Measurements from ENCODE around the gene HCK.

Gene HCK

DNA sequence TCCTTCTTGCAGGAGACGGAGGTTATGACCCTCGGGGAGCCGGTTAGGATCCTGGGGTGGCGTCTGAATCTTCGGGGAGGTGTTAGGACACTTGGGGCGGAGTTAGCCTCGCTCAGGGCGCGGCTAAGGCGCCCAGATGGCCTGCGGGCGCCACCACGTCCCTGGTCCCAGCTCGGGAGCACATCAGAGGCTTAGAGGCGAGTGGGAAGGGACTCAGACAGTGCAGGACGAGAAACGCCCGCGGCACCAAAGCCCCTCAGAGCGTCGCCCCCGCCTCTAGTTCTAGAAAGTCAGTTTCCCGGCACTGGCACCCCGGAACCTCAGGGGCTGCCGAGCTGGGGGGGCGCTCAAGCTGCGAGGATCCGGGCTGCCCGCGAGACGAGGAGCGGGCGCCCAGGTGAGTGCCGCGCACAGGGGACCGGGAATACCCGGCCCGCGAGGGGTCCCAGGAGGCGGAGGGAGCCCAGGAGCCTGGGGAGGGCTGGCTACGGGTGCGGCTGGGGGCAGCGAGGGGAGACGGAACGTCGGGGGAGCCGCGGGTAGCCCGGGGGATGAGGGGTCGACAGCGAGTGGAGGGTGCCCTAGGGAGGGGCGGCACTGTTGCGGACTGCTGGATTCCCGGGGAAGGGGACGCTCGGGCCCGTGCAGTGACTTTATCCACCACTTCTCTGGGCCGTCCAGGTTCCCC, at the start of gene HCK:
Gene HCK, plus strand, starts transcription at position 153 of the 688 bp plus-strand sequence.
- no peak for DNase-seq

DNA sequence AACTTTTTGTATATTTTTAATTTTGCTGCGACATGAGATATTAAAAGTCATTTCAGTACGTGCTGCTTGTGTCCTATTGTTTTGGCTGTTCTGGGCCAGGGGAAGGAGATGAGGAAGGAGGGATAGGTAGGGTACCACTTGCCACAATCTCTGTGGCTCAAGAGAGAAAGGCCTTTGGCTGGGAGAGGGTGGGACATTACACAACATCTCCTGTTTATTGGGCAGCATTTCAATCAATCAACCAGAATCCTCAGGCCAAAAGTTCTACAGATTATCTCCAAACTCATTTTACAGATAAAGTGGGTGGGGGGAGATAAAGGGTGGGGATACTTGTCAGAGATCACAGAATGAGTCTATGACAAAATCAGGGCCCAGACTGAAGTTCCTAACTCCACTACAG, 48.7 kb upstream of the HCK start:
- DNase-seq: no peak

DNA sequence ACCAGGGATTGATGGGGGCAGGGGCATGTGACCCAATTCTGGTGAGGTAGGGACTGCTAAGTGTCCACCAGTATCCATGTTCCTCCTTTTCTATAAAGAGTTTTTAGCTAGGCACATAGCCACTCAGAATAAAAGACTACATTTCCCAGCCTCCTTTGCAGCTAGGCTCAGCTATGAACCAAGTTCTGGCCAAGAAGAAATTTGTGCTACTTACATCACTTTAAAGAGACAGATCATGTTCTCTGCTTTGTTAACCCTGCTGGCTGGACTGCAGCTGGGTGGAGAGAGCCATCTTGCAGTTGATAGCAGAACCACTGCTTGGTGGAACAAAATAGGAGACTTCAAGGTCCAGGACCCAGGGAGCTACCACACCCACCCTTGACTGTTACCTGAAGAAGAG, 47.1 kb upstream of the HCK start:
- DNase-seq: no peak

DNA sequence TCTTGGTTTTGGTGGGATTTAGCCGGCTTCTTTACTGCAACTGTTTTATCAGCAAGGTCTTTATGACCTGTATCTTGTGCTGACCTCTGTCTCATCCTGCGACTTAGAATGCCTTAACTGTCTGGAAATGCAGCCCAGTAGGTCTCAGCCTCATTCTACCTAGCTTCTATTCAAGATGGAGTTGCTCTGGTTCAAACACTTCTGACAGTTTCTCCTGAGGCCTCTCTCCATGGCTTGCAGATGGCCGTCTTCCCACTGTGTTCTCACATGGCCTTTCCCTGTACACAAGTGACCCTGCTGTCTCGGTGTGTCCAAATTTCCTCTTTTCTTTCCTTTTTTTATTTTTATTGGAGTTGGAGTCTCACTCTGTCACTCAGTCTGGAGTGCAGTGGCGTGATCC, 46.0 kb upstream of the HCK start:
- no peak for DNase-seq

DNA sequence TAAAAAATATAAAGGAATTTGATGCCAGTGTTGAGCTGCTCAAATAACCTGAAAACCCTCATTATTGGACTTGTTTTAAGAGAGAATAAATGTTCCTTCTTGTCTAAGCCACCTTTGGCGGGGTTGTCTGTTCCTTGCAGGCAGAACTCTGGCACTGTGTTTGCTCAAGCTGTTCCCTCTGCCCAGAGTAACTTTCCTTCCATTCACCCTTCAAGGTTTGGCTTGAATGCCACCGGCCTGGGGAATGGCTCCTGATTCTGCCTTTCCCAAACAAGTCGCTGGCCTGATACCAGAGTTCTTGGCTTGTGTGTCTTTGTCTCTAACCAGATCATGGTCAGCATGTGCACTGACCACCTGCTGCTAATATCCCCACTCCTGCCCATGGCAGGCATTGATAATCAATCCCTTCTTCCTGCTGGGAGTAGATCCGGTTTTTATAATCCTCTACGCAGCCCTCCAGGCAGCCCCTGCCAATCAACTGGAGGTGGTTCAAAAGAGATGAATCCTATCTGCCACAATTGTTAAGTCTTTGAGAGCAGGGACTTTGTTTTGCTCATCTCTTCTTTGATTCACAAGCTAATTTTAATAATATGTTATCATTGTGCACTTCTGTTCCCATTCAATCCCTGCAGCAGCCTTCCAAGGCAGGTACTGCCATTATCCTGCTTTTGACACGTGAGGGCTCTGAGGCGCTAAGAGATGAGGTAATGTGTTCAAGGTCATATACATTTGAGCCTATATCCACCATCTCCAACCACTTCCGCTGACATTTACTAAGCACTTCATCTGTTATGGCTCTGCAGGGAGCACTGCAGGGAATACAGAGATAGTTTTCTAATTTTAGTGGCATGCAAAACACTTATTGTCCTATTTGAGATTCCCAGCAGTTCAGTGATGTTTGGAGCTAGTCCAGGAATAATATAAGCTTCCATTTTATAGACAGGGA, 44.9 kb upstream of the HCK start:
- DNase-seq: no peak

DNA sequence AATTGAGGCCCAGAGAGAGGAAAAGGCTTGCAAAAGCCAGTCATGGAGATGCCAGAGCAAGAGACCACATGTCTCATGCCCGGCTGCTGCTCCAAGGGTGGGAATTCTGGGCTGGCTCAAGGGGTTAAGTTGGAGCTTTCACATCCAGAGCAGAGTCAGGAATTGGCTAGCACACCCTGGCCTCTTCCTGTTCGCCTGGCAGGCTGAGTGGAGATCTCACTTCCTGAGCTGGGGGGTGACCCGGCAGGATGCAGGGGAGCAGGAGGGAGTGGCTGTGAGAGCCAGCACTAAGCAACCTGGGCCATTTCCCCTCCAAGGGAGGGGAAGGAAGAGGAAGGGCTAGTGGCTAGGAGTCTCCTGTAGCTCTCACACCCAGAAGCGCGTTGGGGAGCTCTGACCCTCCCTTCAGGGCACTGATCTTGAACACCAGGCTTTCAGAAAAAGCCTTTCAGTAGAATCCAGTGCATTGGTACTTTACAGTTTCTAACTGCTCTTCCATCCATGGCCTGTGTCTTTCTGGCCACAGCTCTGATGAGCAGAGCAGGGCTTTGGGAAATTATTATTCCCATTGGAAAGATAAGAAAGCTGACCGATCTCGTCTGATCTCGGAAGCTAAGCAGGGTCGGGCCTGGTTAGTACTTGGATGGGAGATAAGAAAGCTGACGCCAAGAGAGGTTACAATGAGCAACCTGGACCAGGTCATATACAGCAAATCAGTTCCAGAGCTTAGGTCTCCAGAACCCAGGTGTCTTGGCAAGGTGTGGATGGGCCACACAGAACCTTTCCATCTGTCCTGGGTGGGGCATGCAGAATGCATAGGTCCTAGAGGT, 44.0 kb upstream of the HCK start:
- no peak for DNase-seq

DNA sequence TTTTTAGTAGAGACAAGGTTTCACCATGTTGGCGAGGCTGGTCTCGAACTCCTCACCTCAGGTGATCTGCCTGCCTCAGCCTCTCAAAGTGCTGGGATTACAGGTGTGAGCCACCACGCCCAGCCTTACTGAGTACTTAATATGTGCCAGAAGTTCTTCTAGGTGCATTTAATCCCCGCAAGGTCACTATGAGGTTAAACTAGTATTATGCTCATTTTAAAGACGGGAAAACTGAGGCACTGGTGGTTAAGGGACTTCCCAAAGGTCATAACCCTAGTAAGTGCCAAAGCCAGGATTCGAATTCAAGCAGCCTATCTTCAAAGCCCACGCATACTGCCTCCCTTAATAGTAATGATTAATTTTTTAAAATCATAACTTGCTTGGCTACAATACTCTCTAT, 42.5 kb upstream of the HCK start:
- no peak for DNase-seq

DNA sequence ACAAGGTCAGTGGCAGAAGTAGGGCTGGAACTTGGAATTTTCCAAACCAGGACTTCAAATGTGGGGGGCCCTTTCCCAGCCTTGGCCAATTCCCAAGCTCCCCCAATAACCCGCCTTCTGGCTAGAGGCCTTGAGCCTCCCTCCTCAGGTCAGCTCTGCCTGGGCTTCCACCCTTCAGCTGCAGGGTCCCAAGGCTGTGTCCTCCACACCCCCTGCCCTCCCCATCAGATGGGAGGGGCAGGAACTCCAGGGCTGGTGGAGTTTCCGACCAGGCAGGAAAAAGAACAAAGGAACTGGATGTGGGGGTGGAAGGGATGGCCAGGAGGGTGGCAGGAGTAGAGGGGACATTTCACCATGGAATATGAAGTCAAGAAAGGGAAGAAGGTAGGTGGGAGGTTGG, 41.9 kb upstream of the HCK start, which contains the start of gene CCM2L:
Gene CCM2L, plus strand, starts transcription at position 338 of the 400 bp plus-strand sequence. Its CDS starts 17 bp downstream, at position 355.
- DNase-seq: no peak

DNA sequence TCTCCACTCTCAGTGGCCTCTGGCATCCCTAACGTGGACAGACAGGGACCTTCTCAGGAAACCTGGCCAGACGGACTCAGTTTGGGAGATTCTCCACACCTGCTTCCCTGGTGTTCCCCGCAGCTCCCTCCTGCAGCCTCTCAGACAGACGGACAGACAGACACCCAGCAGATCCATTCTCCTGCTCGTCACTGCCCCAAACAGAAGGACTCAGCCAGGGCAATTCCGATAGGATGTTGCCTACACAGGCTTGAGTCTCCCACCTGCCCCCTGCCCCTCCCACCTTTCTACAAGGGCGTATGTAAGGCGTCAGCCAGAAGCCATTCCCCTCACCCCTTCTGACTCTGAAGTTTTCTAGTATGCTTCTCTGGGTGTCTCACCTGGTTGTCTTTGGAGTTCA, 41.4 kb upstream of the HCK start:
- no peak for DNase-seq

DNA sequence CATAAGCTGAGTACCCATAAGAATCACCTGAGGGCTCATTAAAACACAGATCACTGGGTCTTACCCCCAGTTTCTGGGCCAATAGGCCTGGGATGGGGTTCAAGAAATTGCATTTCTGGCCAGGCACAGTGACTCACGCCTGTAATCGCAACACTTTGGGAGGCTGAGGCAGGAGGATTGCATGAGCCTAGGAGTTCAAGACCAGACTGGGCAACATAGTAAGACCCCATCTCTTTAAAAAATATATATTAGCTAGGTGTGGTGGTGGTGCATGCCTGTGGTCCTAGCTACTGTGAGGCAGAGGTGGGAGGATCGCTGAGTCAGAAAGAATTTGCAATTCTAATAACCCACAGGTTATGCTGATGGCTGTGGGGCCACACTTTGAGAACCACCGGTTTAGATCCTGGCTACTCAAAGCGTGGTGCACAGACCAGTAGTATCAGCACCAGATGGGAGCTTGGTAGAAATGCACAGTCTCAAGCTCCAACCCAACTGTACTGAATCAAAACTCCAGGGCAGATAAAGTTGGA, 39.8 kb upstream of the HCK start:
- DNase-seq: no peak

DNA sequence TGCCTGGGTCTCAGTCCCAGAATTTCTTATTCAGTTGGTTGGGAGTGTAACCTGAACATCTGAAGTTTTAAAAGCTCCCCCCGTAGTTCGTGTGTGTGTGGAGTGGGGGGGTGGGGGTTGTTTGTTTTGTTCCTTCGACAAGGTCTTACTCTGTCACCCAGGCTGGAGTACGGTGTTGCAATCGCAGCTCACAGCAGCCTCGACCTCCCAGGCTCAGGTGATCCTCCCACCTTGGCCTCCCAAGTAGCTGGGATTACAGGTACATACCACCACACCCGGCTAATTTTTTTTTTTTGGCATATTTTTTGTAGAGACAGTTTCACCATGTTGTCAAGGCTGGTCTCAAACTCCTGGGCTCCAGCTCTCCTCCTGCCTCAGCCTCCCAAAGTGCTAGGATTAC, 38.7 kb upstream of the HCK start:
- no peak for DNase-seq

DNA sequence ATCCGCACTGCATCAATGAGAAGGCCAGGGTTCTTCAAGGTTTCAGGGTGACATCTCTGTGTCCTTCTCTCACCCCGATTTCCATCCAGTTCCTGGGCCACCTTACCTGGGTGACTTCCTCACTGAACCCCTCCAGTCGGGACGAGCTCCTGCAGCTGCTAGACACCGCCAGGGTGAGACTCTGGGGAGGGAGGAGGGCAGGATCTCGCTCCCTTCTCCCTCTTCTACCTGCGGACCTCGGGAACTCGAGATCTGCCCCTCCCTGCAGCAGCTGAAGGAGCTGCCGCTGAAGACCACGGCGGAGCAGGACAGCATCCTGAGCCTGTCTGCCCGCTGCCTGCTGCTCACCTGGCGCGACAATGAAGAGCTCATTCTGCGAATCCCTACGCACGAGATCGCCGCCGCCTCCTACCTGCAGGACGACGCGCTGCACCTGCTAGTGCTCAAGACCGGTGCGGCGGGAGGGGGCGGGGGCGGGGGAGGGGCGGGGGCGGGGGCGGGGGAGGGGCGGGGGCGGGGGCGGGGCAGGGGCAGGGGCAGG, 34.3 kb upstream of the HCK start:
- peak; percentile 26 for DNase-seq

DNA sequence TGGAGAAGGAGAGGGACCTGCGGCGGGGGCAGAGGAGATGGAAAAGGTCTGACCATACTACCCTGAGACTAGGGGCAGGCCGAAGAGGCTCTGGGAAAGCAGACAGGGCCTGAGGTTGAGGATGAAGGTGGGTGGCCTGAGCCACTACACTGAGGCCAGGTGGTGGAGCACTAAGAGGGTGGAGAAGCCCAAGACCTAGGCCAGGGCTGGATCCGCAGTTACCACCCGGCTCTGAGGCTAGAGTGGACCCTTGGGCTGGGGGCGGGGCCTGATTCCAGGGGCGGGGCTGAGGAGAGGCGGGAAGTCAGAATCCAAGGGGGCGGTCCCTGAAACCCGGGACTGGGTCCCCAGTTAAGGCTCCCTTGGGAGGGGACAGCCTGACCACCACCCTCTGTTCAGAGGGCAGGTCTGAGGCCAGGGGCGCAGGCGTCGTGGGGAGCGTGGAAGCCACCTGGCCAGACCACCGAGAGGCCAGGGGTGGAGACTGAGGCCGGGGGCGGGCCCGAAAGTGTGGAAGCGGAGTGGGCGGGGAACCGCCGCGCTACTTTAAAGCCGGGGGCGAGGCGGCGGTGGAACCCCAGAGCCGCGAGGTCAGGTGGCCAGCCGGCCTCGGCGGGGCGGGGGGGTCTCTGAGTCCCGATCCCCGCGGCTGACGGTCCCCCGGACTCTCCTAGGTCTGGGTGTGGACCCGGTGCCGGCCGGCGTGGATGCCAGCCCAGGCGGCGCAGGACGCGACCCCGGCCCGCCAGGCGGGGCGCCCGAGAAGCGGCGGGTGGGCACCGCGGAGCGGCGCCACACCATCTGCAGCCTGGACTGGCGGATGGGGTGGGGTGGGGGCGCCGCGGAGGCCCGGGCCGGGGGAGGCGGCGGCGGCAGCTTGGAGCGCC, 33.5 kb upstream of the HCK start:
- peak; percentile 29 for DNase-seq

DNA sequence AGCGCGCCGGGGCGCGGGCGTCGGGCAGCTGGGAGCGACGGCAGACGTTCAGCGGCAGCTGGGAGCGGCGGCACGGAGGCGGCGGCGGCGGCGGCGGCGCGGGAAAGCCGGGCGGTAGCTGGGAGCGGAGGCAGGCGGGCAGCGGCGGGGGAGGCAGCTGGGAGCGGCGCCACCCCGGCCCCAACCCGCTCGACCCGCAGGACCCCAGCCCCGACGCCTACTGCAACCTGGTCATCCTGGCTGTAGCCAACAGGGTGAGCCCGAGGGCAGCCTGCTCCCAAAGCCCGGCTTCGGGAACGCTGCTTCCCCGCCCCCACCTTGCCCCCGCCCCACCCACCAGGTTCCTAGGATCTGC, 32.9 kb upstream of the HCK start:
- DNase-seq: no peak

DNA sequence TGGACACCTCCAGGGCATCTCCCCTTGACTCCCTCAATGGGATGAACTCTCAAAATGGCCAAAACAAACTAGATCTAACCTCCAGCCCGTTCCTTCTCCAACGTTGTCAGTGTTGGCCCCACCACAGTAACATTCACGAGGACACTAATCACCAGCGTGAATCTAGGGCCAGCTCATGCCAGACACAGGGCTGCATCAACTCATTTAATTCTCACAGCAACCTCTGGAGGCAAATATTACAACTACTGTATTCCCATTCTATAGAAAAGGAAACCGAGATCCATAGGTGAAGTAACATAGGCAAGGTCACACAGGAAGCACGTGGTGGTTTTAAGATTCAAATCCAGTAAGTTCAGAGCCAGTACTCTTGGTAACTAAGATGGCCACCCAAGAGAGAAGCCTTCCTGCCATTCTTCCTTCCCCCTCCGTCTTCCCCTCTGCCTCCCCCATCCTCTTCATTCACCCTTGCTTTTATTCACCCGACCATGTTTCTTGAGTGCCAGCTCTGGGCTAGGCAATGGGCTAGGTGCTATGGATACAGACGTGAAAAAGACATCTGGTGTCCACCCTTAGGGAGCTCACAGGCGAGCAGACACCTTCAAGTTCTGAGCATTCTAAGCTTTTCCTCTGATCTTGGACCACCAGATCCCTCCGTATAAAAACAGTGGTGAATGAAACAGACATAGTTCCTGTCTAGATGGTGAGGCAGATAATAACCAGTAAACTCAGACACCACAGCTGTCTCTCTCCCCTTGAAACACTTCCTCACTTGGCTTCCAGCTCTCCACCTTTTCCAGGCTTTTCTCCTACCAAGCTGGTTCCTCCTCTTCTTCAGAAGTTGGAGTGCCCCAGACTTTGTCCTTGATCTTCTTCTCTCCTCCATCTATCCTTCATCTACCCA, 32.2 kb upstream of the HCK start:
- no peak for DNase-seq

DNA sequence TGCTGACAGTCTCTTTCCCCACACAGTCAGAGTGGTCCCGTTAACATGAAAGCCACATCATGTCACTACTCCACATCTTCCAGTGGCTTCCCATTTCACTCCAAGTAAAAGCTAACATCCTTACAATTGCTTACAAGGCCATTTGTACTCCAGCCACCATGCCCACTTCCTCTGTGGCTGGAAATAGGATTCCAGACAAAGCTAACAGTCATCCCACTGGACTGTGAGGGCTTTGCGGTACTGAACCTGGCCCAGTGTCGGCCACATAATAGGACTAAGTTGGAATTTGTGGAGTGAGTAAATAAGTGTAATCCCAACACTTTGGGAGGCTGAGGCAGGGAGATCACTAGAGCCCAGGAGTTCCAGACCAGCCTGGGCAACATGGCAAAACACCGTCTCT, 31.0 kb upstream of the HCK start:
- DNase-seq: no peak

DNA sequence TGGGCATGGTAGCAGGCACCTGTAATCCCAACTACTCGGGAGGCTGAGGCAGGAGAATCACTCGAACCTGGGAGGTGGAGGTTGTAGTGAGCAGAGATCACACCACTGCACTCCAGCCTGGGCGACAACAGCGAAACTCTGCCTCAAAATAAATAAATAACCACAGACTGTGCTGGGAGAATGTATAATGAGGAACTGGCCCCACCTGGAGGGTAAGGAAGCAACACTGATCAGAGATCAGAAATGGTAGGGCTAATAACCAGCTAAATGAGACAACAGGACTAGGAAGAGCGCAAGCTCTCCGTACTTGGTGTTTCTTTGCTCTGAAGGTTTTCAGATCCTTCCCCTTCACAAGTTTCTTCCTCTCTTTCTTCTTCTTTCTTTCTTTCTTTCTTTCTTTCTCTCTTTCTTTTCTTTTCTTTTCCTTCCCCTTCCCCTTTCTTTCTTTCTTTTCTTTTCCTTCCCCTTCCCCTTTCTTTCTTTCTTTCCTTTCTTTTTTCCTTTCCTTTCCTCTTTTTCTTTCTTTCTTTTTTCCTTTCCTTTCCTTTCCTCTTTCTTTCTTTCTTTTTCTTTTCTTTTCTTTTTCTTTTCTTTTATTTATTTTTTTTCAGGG, 27.3 kb upstream of the HCK start:
- DNase-seq: no peak

DNA sequence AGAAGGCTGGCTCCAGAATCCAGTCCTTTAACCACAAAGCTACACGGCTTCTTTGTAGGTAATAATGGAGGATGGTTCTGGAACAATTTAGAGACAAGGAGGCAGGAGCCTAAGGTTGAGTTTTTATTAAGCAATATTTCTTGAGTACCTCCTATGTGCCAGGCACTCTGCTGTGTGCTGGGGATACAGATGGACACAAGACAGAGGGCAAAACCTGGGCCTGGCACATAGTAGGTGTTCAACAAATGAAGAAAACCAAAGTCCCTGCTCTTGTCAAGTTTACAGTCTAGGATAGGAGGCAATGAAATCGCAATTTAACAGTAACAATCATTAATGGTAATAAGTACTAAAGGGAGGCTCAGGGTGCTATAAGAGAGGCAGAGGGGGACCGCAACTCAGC, 24.4 kb upstream of the HCK start:
- no peak for DNase-seq

DNA sequence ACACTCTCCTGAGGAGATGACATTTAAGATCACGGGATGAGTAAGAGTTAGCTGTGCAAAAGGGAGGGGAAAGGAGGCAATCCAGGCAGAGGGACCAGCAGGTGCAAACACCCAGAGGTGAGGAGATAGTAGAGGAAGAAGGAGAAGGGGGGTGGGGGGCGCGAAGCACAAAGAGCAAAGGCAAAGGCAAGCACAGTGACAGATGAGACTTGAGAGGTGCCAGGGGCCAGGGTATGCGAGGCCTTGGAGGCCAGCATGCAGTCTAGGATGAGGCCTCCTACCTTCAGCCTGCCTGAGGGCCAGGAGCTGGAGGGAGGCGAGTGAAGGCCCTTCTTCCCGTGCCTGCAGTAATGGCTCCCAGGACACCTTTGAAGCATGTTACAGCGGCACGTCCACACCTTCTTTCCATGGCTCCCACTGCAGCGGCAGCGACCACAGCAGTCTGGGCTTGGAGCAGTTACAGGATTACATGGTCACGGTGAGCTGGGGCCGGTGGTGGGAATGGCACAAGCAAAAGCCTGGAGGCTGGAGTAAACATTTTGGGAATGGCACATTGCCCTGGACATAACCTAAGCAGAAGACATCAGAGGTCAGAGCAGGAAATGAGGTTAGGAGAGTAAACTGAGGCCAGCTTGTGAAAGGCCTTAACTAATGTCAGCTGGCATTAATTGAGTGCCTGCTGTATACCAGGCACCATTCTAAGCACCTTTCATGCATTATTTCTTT, 23.2 kb upstream of the HCK start:
- DNase-seq: no peak

DNA sequence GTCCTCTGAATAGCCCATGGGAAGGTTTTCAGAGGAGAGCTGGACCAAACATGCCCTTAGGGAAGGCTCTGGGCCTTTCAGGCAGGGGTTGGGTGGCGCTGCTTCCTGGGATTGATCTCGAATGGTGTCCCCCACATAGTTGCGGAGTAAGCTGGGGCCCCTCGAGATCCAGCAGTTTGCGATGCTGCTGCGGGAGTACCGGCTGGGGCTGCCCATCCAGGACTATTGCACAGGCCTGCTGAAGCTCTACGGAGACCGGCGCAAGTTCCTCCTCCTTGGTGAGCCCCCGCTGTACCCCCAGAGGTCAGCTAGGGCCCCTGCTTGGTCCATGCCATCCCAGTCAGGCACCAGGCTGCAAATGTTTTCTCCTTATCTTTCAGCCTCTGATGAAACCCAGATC, 22.5 kb upstream of the HCK start:
- no peak for DNase-seq
